Activated naive CD4-positive, alpha-beta T cell treated with anti-CD3 and anti-CD28 coated beads, Interleukin-2, amount 50 U/mL, for 72 hours (primary cell): ENCODE measurements around the gene RAD51B. TPM values are rescaled to one million over a fixed set of nuclear protein-coding genes. Genes with fewer than 3 reads are reported as not detected.

ENCODE experiments used
- ATAC-seq, 2 donors: fragments of 150-1000 bp; cut with Tn5 transposase; 2 replicates each; pipeline ENCODE4 v1.10.0; 2021; ENCODE audit warnings: mild to moderate bottlenecking in 2 of 2, moderate library complexity in 2 of 2
- DNase-seq, 2 donors: peaks; one replicate each; pipeline ENCODE4 v3.0.0; 2021 to 2022; ENCODE audit warnings: low spot score in 2 of 2
- H3K27ac Mint-ChIP-seq, 2 donors: one replicate each; pipeline ENCODE4 v1.8.0; 2022; ENCODE audit warnings: mild to moderate bottlenecking in 2 of 2, mixed read lengths in 2 of 2
- H3K36me3 Mint-ChIP-seq, 2 donors: one replicate each; pipeline ENCODE4 v1.8.0; 2022; ENCODE audit warnings: mixed read lengths in 2 of 2
- H3K9me3 Mint-ChIP-seq, 2 donors: one replicate each; pipeline ENCODE4 v1.8.0; 2022; ENCODE audit warnings: mixed read lengths in 2 of 2
- total RNA-seq, 2 donors: library from RNA; stranded (reverse); gene quantifications; one replicate each; pipeline ENCODE4 v1.2.3, GENCODE V29; 2022

RAD51B gene
- total RNA-seq, 2 donors from 2014 or later = 36.5 to 53.0 TPM

DNA sequence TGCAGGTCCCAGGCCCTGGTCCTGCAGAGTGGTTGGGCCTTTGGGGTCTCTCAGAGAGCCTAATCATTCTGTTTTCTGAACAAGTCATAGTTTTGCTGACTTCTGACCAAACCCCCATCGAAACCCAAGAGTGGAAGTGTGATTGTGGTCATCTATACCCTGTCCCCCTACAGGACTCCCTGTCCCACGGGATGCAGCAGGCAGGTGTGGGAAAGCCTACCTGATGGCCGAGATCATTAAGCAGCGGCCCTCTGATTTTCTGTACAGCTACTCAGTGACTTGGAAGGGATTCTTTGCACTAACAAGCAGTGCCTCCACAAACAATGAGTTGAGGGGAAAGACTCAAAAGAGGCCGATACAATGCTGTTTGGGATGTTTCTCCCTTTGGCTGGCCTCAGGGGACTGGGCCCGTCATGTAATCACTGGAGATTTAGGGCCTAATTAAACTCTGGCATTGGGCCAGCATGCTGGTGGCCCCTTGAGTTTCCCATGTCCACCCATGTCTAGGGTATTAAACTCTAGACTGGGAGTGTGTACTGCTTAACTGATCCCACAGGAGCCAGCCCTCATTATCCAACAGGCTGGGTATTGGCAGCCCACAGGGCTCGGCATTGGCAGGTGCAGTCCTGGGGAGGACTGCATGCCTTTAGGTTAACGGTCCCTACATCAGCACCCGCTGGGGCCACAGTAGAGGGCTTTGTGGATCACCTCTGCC lies 780.5 kb downstream of the RAD51B start:
- ATAC-seq = no peak
- DNase-seq = no peak
- Mint-ChIP-seq H3K27ac (no peak overlapping the region), H3K9me3 (no peaks in the 10 kb centered on the region), H3K36me3 (no peaks in the 10 kb centered on the region)

DNA sequence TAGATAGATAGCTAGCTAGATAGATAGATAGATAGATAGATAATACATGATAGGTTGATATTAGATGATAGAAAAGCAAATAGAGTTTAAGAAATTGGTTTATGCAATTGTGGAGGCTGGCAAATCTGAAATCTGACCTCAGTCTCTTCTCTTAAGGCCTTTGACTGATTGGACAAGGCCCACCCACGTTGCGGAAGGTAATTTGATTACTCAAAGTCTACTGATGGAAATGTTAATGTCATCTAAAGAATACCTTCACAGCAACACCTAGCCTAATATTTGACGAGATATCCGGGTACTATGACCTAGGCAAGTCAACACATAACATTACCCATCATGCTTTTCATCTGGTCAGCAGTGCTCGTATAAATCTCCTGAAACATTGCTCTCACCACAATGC lies 782.9 kb downstream of the RAD51B start:
- no peak overlapping the region for H3K27ac Mint-ChIP-seq
- ATAC-seq (no peak), DNase-seq (no peak)
- H3K36me3 Mint-ChIP-seq = peaks cover 5% of the 10 kb centered on the region in 2 donors
- H3K9me3 Mint-ChIP-seq = peaks cover 4 to 6% of the 10 kb centered on the region in 2 donors

DNA sequence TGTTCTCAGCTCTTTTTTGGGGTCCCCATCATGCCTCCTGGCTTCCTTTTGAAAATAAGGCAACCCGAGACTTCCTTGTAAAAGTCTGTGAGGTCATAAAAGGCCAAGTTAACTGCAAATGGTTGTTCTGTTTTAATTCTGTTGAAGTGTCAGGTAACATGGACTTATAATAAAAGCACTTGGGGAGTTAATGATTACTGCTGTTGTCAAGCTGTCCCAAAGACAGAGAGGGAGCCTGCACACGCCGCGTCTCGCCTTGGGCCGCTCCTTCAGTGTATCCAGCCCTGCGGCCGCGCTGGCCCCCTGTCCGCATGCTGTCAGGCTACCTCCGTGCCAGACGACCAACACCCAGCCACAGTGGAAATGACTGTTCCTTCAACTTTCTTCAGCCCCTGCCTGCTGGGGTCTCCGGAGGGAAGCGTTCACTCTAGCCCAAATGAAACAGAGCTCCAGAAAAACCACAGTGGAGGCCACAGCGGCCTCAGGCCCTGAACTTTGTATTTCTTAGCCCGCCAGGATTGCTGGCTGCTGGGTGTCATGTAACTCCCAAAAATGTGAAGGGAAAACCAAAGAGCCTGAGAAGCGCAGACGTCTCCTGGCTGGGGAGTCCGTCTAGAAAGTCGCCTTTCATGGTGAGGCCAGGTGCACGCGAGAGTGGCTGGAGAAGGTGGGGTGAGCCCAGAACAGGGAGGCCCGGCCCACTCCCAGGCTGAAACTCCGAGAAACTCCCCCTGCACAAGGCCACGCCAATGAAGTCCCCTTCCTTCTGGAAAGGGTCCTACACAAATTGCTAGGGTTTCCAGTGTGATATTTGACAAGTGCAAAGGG lies 784.2 kb downstream of the RAD51B start:
- Mint-ChIP-seq H3K27ac (no peak overlapping the region), H3K9me3 (peaks cover 4 to 6% of the 10 kb centered on the region in 2 donors), H3K36me3 (peaks cover 5% of the 10 kb centered on the region in 2 donors)
- ATAC-seq (no peak), DNase-seq (no peak)

DNA sequence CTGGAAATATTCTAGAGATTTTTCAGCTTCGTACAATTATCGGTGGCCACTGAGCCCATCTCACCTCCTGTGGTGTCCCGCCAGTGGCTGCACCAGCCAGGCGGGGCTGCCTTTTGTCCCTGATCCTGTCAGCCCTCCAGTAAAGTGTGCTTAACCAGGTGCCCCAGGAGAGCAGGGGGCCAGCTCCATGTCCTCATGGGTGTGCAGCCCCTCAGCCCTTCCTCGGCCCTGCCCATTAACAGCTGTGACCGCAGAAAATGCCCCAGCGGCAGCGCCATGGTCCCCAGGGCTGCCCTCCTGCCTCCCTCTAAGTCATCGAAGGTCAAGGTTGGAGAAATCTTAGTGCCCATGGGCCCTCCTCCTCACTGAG lies 784.8 kb downstream of the RAD51B start:
- DNase-seq (no peak), ATAC-seq (no peak)
- no peak overlapping the region for H3K27ac Mint-ChIP-seq
- H3K36me3 Mint-ChIP-seq = peaks cover 5% of the 10 kb centered on the region in 2 donors
- peaks cover 4 to 6% of the 10 kb centered on the region in 2 donors for H3K9me3 Mint-ChIP-seq

DNA sequence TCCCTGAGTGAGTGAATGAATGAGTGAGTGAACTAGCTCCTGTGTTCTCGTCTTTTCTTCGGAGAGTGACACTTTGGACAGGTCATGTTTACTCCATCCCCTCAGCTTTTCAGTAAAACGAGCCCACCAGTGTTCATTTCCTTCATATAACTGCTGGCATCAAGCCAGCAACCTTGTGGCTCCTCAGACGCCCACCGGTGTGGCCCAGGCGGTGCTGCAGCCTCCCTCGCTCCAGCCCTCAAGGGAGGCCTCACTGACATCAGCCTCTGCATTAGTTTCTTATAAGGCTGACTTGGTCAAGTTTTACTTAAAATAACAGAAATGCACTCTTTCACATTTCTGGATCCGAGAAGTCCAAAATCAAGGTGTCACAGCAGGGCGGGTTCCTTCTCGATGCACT lies 785.2 kb downstream of the RAD51B start:
- no peak overlapping the region for H3K27ac Mint-ChIP-seq
- peaks cover 4 to 6% of the 10 kb centered on the region in 2 donors for H3K9me3 Mint-ChIP-seq
- peaks cover 5% of the 10 kb centered on the region in 2 donors for H3K36me3 Mint-ChIP-seq
- DNase-seq (no peak), ATAC-seq (no peak)

DNA sequence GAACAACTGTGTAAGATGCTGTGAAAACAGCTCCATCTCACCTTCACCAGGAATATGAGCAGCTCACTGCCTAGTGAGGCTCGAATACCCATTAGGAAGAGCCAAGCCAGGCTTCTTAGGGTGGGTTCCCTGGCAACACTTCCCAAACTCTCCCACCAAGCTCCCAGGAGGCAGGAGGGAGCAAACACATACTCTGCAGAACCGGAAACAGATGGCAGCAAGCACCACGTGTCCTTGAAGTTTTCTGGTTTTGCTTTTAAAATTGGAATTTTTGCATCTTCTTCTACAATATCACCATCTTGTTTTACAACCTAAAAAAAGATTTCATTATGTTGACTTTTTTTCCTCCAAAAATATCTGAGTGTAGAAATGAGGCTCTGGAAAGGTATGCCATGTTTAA lies 786.6 kb downstream of the RAD51B start:
- ATAC-seq = no peak
- H3K36me3 Mint-ChIP-seq = peaks cover 5% of the 10 kb centered on the region in 2 donors
- no peak for DNase-seq
- no peak overlapping the region for H3K27ac Mint-ChIP-seq
- peaks cover 4 to 6% of the 10 kb centered on the region in 2 donors for H3K9me3 Mint-ChIP-seq

DNA sequence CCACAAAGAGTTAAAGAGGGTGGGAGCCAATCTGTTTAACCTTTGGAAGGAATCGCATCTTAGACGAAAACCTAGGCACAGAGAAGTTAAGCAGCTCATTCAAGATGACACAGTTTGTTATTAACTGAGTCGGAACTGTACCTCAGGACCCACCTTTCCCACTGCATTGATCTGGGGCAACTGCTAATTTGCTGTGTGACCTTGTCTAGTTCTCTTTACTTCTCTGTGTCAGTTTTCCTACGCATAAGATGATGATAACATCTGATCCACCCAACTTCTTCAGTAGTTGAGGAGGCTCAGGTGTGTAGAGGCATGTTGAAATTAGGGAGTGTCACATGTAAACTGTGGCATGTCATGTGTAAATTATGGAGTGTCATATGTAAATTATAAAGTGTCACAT lies 787.1 kb downstream of the RAD51B start:
- peaks cover 4 to 6% of the 10 kb centered on the region in 2 donors for H3K9me3 Mint-ChIP-seq
- no peak overlapping the region for H3K27ac Mint-ChIP-seq
- ATAC-seq = no peak
- no peak for DNase-seq
- peaks cover 5% of the 10 kb centered on the region in 2 donors for H3K36me3 Mint-ChIP-seq

DNA sequence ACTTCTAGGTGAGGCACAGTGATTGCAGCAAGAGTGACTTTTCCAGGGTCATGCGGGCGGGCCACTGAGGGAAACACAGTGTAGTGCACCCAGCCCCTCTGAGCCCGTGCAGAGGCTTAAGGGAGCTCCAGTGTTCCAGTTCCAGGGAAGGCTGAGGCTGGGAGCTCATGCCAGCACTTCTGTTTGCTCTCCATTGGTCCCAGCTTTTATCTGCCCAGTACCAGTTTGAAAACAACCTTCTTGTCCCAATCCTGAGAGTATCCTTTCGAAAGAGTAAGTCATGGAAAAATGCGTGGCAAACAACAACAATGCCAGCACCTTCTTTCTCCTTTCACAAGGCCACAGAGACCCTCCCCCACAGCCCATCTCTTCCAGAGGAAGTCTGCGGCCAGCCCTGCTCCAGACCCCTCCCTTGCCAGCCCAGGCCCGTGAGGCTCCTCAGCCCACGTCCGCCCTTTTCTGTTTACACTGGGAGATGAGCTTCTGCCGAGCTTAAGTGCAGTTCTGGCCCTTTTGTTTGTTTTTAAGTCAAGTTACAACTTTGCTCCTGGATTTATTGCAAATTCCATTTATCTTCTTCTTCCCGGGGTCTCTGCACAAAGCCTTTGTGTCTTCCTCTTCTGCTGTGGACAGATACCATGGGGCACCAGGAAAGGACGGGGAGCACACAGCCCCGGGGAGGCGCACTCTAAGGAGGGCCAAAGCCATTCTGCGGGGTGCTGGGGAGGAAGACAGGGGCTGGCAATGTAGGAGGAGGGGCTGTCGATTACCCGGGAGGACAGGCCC lies 787.7 kb downstream of the RAD51B start:
- Mint-ChIP-seq H3K9me3 (peaks cover 4 to 6% of the 10 kb centered on the region in 2 donors), H3K27ac (peak overlapping the region; percentile 15 to 53), H3K36me3 (peaks cover 5% of the 10 kb centered on the region in 2 donors)
- ATAC-seq = no peak
- no peak for DNase-seq

DNA sequence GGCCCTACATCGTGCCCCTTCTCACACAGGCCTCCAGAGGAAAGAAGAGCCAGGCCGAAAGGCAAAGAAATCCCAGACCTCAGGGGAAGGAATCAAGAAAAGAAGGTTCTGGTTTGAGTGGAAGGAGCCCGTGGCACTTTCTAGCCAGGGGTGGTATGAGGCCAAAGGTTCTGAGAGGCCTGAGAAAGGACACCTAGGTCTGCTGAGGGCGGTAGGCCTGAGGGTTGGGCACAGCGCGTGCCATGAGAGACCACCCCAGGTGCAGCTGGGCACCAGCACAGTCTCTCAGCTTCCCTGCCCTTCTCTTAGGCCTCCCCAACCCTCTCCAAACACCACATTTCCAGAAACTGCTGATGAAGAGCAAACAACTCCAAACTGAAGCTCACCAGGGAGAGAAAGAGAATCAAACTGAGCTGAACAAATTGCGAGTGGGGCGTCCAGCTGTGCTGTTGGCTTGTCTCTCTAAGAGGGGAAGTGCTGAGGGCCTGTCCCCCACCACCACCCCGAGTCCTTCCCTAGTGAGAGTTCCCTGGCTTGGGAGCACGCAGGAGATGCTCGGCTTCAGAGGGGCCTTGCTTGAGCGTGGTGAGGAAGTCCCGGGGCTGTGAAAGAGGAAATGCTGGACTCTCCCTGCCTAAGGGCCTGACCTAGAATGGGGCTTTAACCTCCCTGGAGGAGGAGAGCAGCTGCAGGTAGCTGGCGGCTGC lies 788.4 kb downstream of the RAD51B start:
- no peak for ATAC-seq
- peaks cover 4 to 6% of the 10 kb centered on the region in 2 donors for H3K9me3 Mint-ChIP-seq
- H3K27ac Mint-ChIP-seq = peak overlapping the region; percentile 15 to 53
- DNase-seq = no peak
- H3K36me3 Mint-ChIP-seq = peaks cover 5% of the 10 kb centered on the region in 2 donors

DNA sequence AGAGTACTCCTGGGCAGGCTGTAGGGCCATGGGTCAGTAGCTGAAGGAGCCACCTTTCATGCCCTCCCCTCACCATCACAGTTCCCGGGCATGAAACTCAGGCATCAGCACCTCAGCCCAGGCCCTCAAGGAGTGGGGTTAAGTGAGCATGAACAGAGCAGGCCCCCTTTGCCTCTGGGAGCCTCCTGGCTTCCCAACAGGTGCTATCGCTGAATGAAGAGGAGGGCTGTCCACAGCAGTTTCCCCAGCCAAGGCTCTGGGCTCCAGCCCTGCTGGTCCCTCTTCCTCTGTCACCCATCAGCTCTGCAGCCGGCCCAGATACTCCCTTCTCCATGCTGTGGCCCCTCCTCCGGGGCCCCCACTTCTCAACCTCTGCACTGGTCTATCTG lies 789.0 kb downstream of the RAD51B start:
- ATAC-seq (no peak), DNase-seq (no peak)
- H3K36me3 Mint-ChIP-seq = peaks cover 5% of the 10 kb centered on the region in 2 donors

DNA sequence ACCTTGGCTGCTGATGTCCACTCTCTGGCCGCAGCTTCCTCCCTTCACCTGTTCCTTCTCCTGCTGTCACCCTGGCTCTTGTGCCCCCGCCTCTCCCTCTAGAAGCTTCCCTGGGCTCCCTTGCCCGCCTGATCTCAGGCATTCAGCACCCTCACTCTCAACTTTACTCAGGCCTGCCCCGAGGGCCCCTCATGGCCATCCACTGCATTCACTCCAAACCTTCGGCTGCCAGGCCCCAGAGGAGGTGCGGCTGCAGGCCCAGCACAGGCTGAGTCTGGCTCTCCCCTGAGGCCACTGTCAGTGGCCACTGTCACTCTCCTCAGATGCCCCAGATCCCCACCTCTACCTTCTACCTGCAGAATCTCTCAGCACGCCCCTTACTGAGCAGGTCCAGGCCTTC lies 789.4 kb downstream of the RAD51B start:
- ATAC-seq = no peak
- no peak for DNase-seq
- peaks cover 4 to 6% of the 10 kb centered on the region in 2 donors for H3K9me3 Mint-ChIP-seq
- H3K27ac Mint-ChIP-seq = no peak overlapping the region
- peaks cover 5% of the 10 kb centered on the region in 2 donors for H3K36me3 Mint-ChIP-seq

More for the DNA sequence above, 789.0 kb downstream of the RAD51B start:
- Mint-ChIP-seq H3K27ac (no peak overlapping the region), H3K9me3 (peaks cover 4 to 6% of the 10 kb centered on the region in 2 donors)

DNA sequence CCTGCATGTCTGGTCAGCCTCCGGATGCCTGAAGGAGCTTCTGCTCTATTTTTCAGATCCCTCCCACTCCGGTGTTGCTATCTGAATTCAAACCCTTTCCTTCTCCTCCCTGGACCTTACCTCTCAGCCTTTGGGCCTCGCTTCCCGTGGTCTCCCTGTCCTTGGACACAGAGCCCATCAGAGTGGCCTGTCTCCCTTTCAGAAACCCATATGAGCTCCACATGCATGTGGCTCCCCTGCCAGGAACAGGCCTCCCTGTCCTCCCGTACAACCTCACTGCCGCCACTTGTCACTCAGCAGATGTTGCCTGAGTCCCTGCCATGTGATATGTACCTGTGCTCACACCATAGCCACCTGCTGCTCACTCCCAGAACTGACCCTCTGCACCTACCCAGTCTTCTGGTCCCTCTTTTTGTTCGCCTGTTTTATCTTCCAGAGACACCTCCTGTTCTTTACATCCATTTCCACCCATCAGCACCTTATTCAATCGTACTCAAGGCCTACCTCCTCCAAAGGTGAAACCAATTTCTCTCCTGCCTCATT lies 790.7 kb downstream of the RAD51B start:
- no peak overlapping the region for H3K27ac Mint-ChIP-seq
- DNase-seq = no peak
- ATAC-seq = no peak
- H3K9me3 Mint-ChIP-seq = peaks cover 4 to 11% of the 10 kb centered on the region in 2 donors
- H3K36me3 Mint-ChIP-seq = peaks cover 5% of the 10 kb centered on the region in 2 donors

DNA sequence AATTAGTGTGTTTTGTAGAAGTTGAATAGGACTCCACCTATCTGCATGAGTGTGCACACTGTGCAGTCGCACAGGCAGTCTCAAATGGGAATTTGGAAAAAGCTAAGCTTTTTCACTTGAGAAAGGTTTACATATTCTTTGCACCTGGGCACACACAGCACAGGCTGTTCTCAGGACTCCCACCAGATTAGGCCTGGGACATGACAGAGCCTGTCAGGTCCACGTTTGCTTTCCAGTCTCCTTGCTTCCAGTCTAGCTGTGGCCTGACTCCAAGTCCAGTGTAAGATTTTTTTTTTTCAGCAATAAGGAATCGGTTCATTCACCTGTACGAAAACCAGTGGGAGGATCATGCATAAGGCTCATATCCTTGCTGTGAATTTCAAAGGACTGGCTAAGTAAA lies 792.0 kb downstream of the RAD51B start:
- no peak overlapping the region for H3K27ac Mint-ChIP-seq
- DNase-seq (no peak), ATAC-seq (no peak)
- peaks cover 9 to 16% of the 10 kb centered on the region in 2 donors for H3K9me3 Mint-ChIP-seq
- H3K36me3 Mint-ChIP-seq = peaks cover 8 to 11% of the 10 kb centered on the region in 2 donors

DNA sequence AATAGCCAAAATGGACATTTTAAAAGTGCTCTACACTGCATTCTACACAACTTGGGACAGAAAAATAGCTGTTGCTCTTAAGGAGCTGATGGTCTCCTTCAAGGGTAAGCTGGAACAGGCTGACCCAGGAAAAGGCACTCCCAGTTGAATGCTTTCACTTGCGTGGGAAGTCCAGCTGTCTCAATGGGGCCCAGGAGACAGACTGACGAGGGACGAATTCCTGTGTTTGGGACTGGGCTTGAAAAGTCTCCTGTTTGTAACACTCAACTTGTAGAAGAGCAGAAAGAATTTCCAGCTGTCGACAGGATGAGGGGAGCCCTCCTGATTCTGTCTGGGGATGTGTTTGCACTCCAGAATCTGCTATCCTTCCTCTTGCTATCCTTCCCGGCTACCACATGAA lies 792.5 kb downstream of the RAD51B start:
- H3K9me3 Mint-ChIP-seq = peaks cover 13 to 20% of the 10 kb centered on the region in 2 donors
- no peak for DNase-seq

DNA sequence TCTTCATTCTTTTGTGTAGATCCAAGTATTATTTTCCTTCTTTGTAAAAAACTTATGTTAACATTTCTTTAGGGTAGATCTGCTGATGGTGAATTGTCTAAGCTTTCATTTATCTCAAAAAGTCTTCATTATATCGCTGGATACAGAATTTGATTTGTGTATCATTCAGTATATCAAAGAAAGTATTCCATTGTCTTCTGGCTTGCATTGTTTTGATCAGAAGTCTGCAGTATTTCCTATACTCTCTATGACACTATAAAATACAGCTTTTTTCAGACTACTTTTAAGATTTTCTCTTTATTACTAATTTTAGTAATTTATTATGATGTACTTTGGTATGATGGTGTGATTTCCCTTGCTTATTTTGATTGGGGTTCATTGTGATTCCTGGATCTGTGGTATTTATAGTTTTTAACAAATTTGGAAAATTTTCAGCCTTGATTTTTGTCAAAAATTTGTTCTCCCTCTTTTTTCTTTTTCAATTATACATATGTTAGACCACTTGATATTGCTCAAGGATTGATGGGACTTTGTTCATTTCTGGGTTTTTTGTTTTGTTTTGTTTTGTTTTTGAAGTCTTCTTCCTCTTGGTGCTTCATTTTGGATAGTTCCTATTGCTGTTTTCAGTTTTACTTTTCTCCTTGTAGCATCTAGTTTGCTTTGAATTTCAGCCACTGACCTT lies 796.8 kb downstream of the RAD51B start:
- H3K27ac Mint-ChIP-seq = no peak overlapping the region
- peaks cover 26 to 31% of the 10 kb centered on the region in 2 donors for H3K36me3 Mint-ChIP-seq
- peaks cover 21 to 33% of the 10 kb centered on the region in 2 donors for H3K9me3 Mint-ChIP-seq
- DNase-seq (no peak), ATAC-seq (no peak)

More for the DNA sequence above, 792.5 kb downstream of the RAD51B start:
- Mint-ChIP-seq H3K27ac (no peak overlapping the region), H3K36me3 (peaks cover 13 to 15% of the 10 kb centered on the region in 2 donors)
- ATAC-seq = no peak
